ENCODE measurements around the gene TNFRSF25. TPM values are rescaled to one million over a fixed set of nuclear protein-coding genes. Genes with fewer than 3 reads are reported as not detected.
"Not testable (repeated sequence)": the region's sequence is repeated elsewhere in the genome, so short reads cannot be mapped to it uniquely, and the experiment has no call there.

The TNFRSF25 gene
- total and polyA plus RNA-seq, 7 experiments from 2014 or later, result 17.3 to 352 (median 177) TPM

DNA sequence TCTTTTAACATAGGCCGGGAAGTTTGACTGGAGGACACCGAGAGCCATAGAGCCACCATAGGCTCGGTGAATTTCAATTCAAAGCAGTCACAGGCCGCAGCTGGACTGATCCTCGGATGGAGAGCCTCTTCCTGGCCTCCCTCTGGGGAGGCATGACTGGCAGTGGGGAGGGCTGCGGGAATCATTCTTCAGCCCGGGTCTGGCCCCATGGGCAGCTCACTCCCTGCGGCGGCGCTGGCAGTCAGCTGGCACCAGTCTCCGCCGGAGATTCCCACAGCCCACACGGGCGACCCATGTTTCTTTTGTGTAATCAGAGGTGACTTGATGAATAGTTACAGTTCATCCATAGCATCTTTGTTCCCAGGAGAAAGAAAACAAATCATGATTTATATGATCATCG is 30.8 kb downstream of the TNFRSF25 start:
- CTCF ChIA-PET, result interaction anchor here (6.2 kb wide), 1 partner anchor 13 kb away, joined by 44 read pairs; the partner anchor contains the start of gene HES2
- H3K36me3 ChIP-seq (ENCODE audit: control insufficient read depth in 2 of 3, insufficient read depth in 3 of 3, low read length in 3 of 3), result no peaks in the 10 kb centered on the region
- no peak overlapping the region for H3K4me3 Mint-ChIP-seq
- H3K4me3 ChIP-seq (ENCODE audit: low read length), result no peak overlapping the region
- no peaks in the 10 kb centered on the region for H3K27me3 ChIP-seq (ENCODE audit: control insufficient read depth in 2 of 2, insufficient read depth in 2 of 2, low read length in 2 of 2)
- H3K27ac ChIP-seq (ENCODE audit: low read depth, low read length), result no peak overlapping the region
- no peaks in the 10 kb centered on the region for H3K36me3 Mint-ChIP-seq
- POLR2A ChIA-PET, result no interaction called here
- H3K27me3 Mint-ChIP-seq, result peaks cover 18 to 44% (median 20%) of the 10 kb centered on the region in 5 donors
- H3K9me3 Mint-ChIP-seq, result no peaks in the 10 kb centered on the region
- H3K4me1 ChIP-seq (ENCODE audit: control insufficient read depth in 2 of 2, insufficient read depth in 2 of 2, low read length in 2 of 2), result no peaks in the 10 kb centered on the region
- H3K9me3 ChIP-seq (ENCODE audit: control insufficient read depth in 2 of 3, low read length in 3 of 3), result no peaks in the 10 kb centered on the region
- no peak overlapping the region for H3K27ac Mint-ChIP-seq
- ATAC-seq, result no peak
- H3K4me1 Mint-ChIP-seq, result peaks cover 0 to 12% (median 6%) of the 10 kb centered on the region in 7 donors
- intact Hi-C loops (cut with micrococcal nuclease), result loop anchor here in 1 of 2 donors (5.0 kb wide), 1 partner anchor 42 kb away; no protein-coding TSS in a partner anchor
- DNase-seq, result no peak

DNA sequence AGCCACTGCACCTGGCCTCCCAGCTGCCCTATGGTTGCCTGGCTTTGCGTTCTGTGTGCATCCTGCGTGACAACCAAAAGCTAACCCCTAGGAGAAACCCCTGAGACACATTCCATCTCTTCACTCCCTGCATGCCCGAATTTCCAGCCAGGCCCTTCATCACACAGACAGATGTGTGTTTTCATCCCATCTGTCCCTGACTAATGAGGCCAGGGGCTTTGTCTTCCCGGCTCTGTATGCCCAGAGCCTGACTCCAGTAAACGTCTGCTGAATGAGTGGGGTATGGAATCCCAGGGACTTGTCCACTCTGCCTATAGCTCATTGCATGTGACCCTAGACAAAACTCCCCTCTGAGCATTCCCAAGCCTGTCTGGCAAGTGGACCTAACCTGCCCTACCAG is 31.8 kb downstream of the TNFRSF25 start:
- Mint-ChIP-seq H3K36me3 (no peaks in the 10 kb centered on the region), H3K27me3 (peaks cover 13 to 39% (median 14%) of the 10 kb centered on the region in 5 donors), H3K9me3 (no peaks in the 10 kb centered on the region), H3K27ac (no peak overlapping the region), H3K4me1 (peaks cover 0 to 6% (median 5%) of the 10 kb centered on the region in 7 donors), H3K4me3 (no peak overlapping the region)
- Histone ChIP-seq H3K36me3 (ENCODE audit: control insufficient read depth in 2 of 3, insufficient read depth in 3 of 3, low read length in 3 of 3) (no peaks in the 10 kb centered on the region), H3K4me1 (ENCODE audit: control insufficient read depth in 2 of 2, insufficient read depth in 2 of 2, low read length in 2 of 2) (no peaks in the 10 kb centered on the region), H3K27me3 (ENCODE audit: control insufficient read depth in 2 of 2, insufficient read depth in 2 of 2, low read length in 2 of 2) (no peaks in the 10 kb centered on the region), H3K9me3 (ENCODE audit: control insufficient read depth in 2 of 3, low read length in 3 of 3) (no peaks in the 10 kb centered on the region), H3K4me3 (ENCODE audit: low read length) (no peak overlapping the region), H3K27ac (ENCODE audit: low read depth, low read length) (no peak overlapping the region)
- intact Hi-C loops (cut with micrococcal nuclease), result no loop called here
- POLR2A ChIA-PET, result interaction anchor here (0.7 to 1.0 kb wide), 2 partner anchors 10 to 13 kb away, joined by 3 read pairs; partner anchors contain the start of gene ESPN
- CTCF ChIA-PET, result no interaction called here
- ATAC-seq, result no peak
- no peak for DNase-seq

DNA sequence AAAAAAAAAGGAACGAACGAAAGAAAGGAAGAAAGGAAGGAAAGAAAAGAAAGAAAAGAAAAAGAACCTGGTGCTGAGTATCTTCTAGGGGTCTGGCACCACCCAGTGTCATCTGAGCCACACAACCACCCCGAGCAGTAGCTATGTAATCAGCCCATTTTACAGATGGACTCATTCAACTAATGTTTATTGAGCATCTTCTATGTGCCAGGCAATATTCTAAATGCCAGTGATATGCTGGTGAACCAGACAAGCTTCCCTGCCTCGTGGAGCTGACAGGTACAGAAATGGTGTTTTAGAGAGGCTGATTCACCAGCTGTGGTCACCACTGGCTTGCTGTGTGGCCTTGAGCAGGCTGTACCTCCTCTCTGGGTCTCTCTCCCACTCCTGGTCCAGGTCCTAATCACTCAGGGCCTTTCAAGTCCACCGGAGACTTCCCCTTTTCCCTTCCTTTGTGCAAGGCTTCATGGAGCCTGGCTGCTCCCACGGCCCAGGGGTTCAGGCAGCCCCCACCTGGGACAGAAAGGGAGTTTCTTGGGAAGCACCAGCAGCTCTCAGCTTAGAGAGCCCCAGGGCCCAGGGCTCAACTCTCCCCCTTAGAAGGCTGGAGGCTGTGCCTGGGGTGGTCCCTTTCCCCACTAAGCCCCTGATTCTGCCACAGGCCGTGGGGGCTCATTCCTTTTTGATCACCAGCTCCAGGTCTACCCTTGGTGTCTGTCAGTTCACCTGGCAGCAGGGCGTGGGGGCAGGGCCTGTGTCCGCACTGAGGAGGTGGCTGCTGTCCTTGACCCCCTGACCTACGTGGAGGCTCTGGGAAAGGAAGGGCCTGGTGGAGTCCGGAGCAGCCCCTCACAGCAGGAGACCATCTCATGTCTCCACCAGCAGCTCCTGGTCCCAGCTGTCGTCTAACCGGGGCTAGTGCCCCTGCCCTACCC is 34.1 kb downstream of the TNFRSF25 start:
- H3K4me3 Mint-ChIP-seq; intact Hi-C loops (cut with micrococcal nuclease); H3K27ac ChIP-seq (ENCODE audit: low read depth, low read length); H3K27me3 ChIP-seq (ENCODE audit: control insufficient read depth in 2 of 2, insufficient read depth in 2 of 2, low read length in 2 of 2); H3K36me3 ChIP-seq (ENCODE audit: control insufficient read depth in 2 of 3, insufficient read depth in 3 of 3, low read length in 3 of 3); H3K36me3 Mint-ChIP-seq; H3K9me3 Mint-ChIP-seq; H3K9me3 ChIP-seq (ENCODE audit: control insufficient read depth in 2 of 3, low read length in 3 of 3); H3K27ac Mint-ChIP-seq; POLR2A ChIA-PET; H3K4me3 ChIP-seq (ENCODE audit: low read length); H3K4me1 ChIP-seq (ENCODE audit: control insufficient read depth in 2 of 2, insufficient read depth in 2 of 2, low read length in 2 of 2); H3K4me1 Mint-ChIP-seq; ATAC-seq: not testable (repeated sequence)
- CTCF ChIA-PET, result interaction anchor here (1.0 to 2.3 kb wide), 3 partner anchors 8 to 11 kb away, joined by 3 to 5 read pairs (median 5); no protein-coding TSS in a partner anchor
- peaks cover 4 to 29% (median 7%) of the 10 kb centered on the region in 5 donors for H3K27me3 Mint-ChIP-seq
- peak in 1 of 9 donors; percentile 2 for DNase-seq

DNA sequence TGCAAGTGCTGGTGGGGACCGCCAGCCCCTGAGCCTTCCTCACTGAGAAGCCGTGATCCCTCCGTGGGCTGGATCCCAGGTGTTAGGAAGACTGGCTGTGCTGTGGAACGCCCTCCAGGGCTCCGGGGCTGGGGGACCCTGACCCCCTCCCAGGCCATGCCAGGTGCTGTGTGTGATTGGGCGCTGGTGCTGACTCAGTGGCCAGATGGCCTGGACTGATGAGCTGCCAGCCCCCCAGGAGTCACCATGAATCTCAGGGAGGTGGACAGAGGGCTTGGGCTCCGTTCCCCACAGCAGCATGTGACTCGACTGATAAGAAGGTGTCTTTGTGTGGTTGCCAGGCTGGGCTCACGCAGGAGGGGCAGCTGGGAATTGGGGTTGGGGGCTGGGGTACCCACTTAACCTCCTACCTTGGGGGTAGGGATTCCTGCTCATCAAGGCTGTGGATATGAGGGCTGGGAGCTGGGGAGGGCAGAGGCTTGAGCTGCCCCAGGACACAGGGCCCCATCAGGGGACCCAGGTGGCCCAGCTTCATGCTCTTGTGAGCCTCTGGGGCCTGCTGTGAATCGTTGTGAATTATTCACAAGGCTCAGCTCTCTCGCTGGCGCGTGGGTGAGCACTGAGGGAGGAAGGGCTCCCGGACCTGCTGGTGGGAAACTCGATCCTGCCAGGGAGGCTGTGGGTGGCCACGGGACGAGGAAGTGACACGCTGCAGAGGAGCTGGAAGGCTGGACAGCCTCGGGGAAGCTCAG is 36.1 kb downstream of the TNFRSF25 start:
- peaks cover 4 to 37% (median 7%) of the 10 kb centered on the region in 5 donors for H3K27me3 Mint-ChIP-seq
- DNase-seq; H3K9me3 ChIP-seq (ENCODE audit: control insufficient read depth in 2 of 3, low read length in 3 of 3); H3K4me3 ChIP-seq (ENCODE audit: low read length); H3K27ac ChIP-seq (ENCODE audit: low read depth, low read length); H3K27me3 ChIP-seq (ENCODE audit: control insufficient read depth in 2 of 2, insufficient read depth in 2 of 2, low read length in 2 of 2); H3K9me3 Mint-ChIP-seq; H3K36me3 Mint-ChIP-seq; H3K4me1 ChIP-seq (ENCODE audit: control insufficient read depth in 2 of 2, insufficient read depth in 2 of 2, low read length in 2 of 2); intact Hi-C loops (cut with micrococcal nuclease); H3K4me3 Mint-ChIP-seq; H3K4me1 Mint-ChIP-seq; POLR2A ChIA-PET; ATAC-seq; H3K27ac Mint-ChIP-seq; H3K36me3 ChIP-seq (ENCODE audit: control insufficient read depth in 2 of 3, insufficient read depth in 3 of 3, low read length in 3 of 3): not testable (repeated sequence)
- CTCF ChIA-PET, result interaction anchor here (0.6 to 2.3 kb wide), 3 partner anchors 10 to 183 kb away, joined by 4 to 5 read pairs (median 4); no protein-coding TSS in a partner anchor

DNA sequence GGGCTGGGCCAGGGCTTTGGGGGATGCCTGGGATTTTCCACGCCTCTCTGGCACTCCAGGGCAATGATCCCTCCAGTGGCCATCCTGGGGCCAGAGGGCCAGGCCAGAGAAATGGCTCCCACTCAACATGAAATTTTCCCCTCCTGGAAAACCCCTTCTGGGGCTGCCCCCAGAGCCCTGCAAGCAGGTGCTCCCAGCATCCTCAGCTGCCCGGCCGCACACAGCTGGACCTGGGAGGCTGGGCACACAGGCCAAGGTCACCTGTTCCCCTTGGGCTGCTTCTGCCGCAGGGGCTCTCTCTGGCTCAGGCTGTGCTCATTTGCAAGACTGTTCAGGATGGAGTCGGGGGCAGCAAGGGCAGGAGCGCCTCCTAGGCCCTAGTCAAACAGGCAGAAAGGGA is 37.5 kb downstream of the TNFRSF25 start:
- DNase-seq; H3K36me3 ChIP-seq (ENCODE audit: control insufficient read depth in 2 of 3, insufficient read depth in 3 of 3, low read length in 3 of 3); CTCF ChIA-PET; H3K27ac ChIP-seq (ENCODE audit: low read depth, low read length); intact Hi-C loops (cut with micrococcal nuclease); H3K27me3 ChIP-seq (ENCODE audit: control insufficient read depth in 2 of 2, insufficient read depth in 2 of 2, low read length in 2 of 2); ATAC-seq; H3K4me3 ChIP-seq (ENCODE audit: low read length); H3K9me3 ChIP-seq (ENCODE audit: control insufficient read depth in 2 of 3, low read length in 3 of 3); H3K27ac Mint-ChIP-seq; POLR2A ChIA-PET; H3K36me3 Mint-ChIP-seq; H3K9me3 Mint-ChIP-seq; H3K4me3 Mint-ChIP-seq: not testable (repeated sequence)
- Mint-ChIP-seq H3K4me1 (peaks cover 0 to 10% (median 7%) of the 10 kb centered on the region in 7 donors), H3K27me3 (peaks cover 6 to 39% (median 14%) of the 10 kb centered on the region in 5 donors)
- peaks cover 10 to 15% of the 10 kb centered on the region in 2 donors for H3K4me1 ChIP-seq (ENCODE audit: control insufficient read depth in 2 of 2, insufficient read depth in 2 of 2, low read length in 2 of 2)

DNA sequence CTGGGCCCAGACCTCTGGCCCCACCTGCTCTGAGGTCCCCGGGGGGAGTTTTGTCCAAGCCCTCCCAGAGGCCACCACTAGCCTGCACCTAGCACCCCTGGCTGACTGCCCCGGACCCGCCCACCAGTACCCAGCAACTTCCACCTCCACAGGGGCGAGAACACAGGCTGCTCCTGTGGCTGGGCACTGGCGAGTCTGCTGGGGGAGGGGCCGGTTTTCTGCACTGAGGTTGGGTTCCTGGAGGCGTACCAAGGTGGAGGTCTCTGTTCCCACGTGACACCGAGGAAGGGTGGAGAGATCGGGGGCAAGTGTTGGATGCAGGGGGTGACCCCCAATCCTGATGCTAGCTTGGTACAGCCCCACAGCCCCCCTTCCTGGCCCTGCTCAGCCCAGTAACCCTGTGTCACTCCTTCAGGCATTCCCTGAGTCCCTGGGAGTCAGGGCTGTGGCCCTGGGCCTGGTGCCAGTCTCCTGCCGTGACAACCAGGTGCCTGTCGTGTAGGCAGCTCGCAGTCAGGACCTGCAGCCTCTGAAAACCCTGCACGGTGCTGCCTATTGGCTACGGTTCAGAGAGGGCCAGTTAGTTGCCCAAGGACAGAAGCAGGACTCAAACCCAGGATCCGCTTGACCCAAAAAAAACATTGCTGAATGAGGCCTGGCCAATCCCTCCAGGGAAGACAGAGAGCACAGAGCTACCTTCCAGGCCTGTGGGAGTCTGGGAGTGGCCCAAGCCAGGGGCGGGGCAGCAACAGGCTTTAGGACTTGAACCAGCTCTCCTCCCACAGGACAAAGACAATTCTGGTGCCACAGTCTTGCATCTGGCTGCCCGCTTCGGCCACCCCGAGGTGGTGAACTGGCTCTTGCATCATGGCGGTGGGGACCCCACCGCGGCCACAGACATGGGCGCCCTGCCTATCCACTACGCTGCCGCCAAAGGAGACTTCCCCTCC is 38.3 kb downstream of the TNFRSF25 start:
- H3K36me3 Mint-ChIP-seq, result no peaks in the 10 kb centered on the region
- CTCF ChIA-PET, result no interaction called here
- no peak overlapping the region for H3K4me3 Mint-ChIP-seq
- peaks cover 13 to 17% of the 10 kb centered on the region in 2 donors for H3K4me1 ChIP-seq (ENCODE audit: control insufficient read depth in 2 of 2, insufficient read depth in 2 of 2, low read length in 2 of 2)
- no peaks in the 10 kb centered on the region for H3K36me3 ChIP-seq (ENCODE audit: control insufficient read depth in 2 of 3, insufficient read depth in 3 of 3, low read length in 3 of 3)
- H3K27me3 Mint-ChIP-seq, result peaks cover 6 to 44% (median 14%) of the 10 kb centered on the region in 5 donors
- no peak overlapping the region for H3K27ac ChIP-seq (ENCODE audit: low read depth, low read length)
- no peaks in the 10 kb centered on the region for H3K9me3 ChIP-seq (ENCODE audit: control insufficient read depth in 2 of 3, low read length in 3 of 3)
- H3K27ac Mint-ChIP-seq, result no peak overlapping the region
- ATAC-seq (no peak), DNase-seq (no peak)
- peaks cover 0 to 12% (median 7%) of the 10 kb centered on the region in 7 donors for H3K4me1 Mint-ChIP-seq
- POLR2A ChIA-PET, result no interaction called here
- H3K4me3 ChIP-seq (ENCODE audit: low read length), result no peak overlapping the region
- intact Hi-C loops (cut with micrococcal nuclease), result no loop called here
- H3K9me3 Mint-ChIP-seq, result no peaks in the 10 kb centered on the region
- peaks cover 0 to 4% of the 10 kb centered on the region in 2 donors for H3K27me3 ChIP-seq (ENCODE audit: control insufficient read depth in 2 of 2, insufficient read depth in 2 of 2, low read length in 2 of 2)

Data from naive thymus-derived CD4-positive, alpha-beta T cell (primary cell).